Measurements from ENCODE around the gene WBP11. TPM values are rescaled to one million over a fixed set of nuclear protein-coding genes. Genes with fewer than 3 reads are reported as not detected.

The WBP11 gene
- total and polyA plus RNA-seq, 2 donors = 9.2 to 24.5 TPM

Other genes starting within 250 kb of the WBP11 start
- gene PLBD1, start 235.6 kb downstream of the WBP11 start, total RNA-seq = 9.5 TPM
- 6.5 TPM for gene PLBD1, start 235.6 kb downstream of the WBP11 start, polyA plus RNA-seq
- gene GUCY2C, start 106.9 kb downstream of the WBP11 start, total RNA-seq = under 0.01 TPM
- gene GUCY2C, start 106.9 kb downstream of the WBP11 start, polyA plus RNA-seq = 0.14 TPM
- 1.4 TPM for gene C12orf60, start 192 bp upstream of the WBP11 start, total RNA-seq
- 2.2 TPM for gene C12orf60, start 192 bp upstream of the WBP11 start, polyA plus RNA-seq
- 0.05 TPM for gene SMCO3, start 10.7 kb upstream of the WBP11 start, total RNA-seq
- gene SMCO3, start 10.7 kb upstream of the WBP11 start, polyA plus RNA-seq = 0.09 TPM
- gene ART4, start 40.0 kb upstream of the WBP11 start, total RNA-seq = 0.38 TPM
- 0.16 TPM for gene ART4, start 40.0 kb upstream of the WBP11 start, polyA plus RNA-seq
- 14.5 TPM for gene MGP, start 82.4 kb upstream of the WBP11 start, total RNA-seq
- 149 TPM for gene MGP, start 82.4 kb upstream of the WBP11 start, polyA plus RNA-seq
- 1.3 TPM for gene ERP27, start 135.1 kb upstream of the WBP11 start, total RNA-seq
- gene ERP27, start 135.1 kb upstream of the WBP11 start, polyA plus RNA-seq = 4.4 TPM
- gene ARHGDIB, start 158.1 kb upstream of the WBP11 start, total RNA-seq = 1,161 TPM
- 820 TPM for gene ARHGDIB, start 158.1 kb upstream of the WBP11 start, polyA plus RNA-seq
- gene PDE6H, start 169.6 kb upstream of the WBP11 start, total RNA-seq = 0.19 TPM
- gene PDE6H, start 169.6 kb upstream of the WBP11 start, polyA plus RNA-seq = not detected

Data from thymus (tissue), 2 donors.